H1 (cell line): ENCODE measurements around the gene DPYSL4. TPM values are rescaled to one million over a fixed set of nuclear protein-coding genes. Genes with fewer than 3 reads are reported as not detected.

ENCODE experiments used
- CTCF ChIP-seq, 3 experiments: IDR thresholded peaks; 1 replicate in 2 of 3; 2 replicates in 1 of 3; pipeline versions ENCODE4 v1.5.1 to v1.6.1; 2011; ENCODE audit warnings: low read length in 3 of 3, mild to moderate bottlenecking in 3 of 3, inconsistent platforms in 2 of 3, low read depth in 1 of 3, moderate library complexity in 1 of 3; ENCODE audit not compliant: insufficient read depth in 1 of 3; ENCODE audit errors: control extremely low read depth in 1 of 3
- E2F6 ChIP-seq: IDR thresholded peaks from 2 replicates; pipeline ENCODE4 v1.6.1; 2012; ENCODE audit warnings: inconsistent platforms
- EZH2 ChIP-seq: fragments of 200-600 bp; sonication (generic); IDR thresholded peaks from 2 replicates; pipeline ENCODE4 v1.7.1; 2012; ENCODE audit warnings: low read depth, mild to moderate bottlenecking, moderate library complexity, low read length, inconsistent platforms; ENCODE audit not compliant: severe bottlenecking
- NRF1 ChIP-seq: IDR thresholded peaks from 2 replicates; pipeline ENCODE4 v1.6.1; 2011; ENCODE audit warnings: mild to moderate bottlenecking, low read depth, low read length, improper control_type of control experiment
- RNF2 ChIP-seq: fragments of 200-900, 300-1000 bp; sonication (generic); IDR thresholded peaks from 2 replicates; pipeline ENCODE4 v1.7.1; 2016; ENCODE audit warnings: borderline replicate concordance, low read depth, mild to moderate bottlenecking, antibody characterized with exemption, low read length; ENCODE audit not compliant: poor library complexity, severe bottlenecking; ENCODE audit errors: missing control alignments
- TAF1 ChIP-seq: IDR thresholded peaks from 2 replicates; pipeline ENCODE4 v1.6.1; 2011; ENCODE audit warnings: mild to moderate bottlenecking, low read depth, low read length
- TAF7 ChIP-seq: optimal IDR thresholded peaks from 2 replicates; pipeline ENCODE3; 2011; ENCODE audit warnings: low read depth, mild to moderate bottlenecking, inconsistent platforms, low read length, moderate library complexity, borderline replicate concordance
- polyA plus RNA-seq, 7 experiments: library from polyadenylated mRNA; depleted of rRNA in 3 of 7; stranded (reverse) in 5 of 7; unstranded in 2 of 7; fragments of >200 nt in 5 of 7; fragments of 200-250 nt in 2 of 7; gene quantifications; 1 replicate in 5 of 7; 2 replicates in 1 of 7; 4 replicates in 1 of 7; pipeline versions ENCODE4 v1.2.1 to v1.2.3, GENCODE V29; 2011 to 2013; ENCODE audit warnings: missing spikeins in 2 of 7, mixed read lengths in 2 of 7
- total RNA-seq: library from RNA; stranded (reverse); fragmentation: NEBNext Ultra II Directional; extraction: Animal tissue kit (Norgen Biotek cat#: 25700); gene quantifications from 2 replicates; pipeline ENCODE4 v1.2.1, GENCODE V29; 2021

DPYSL4 gene
- total and polyA plus RNA-seq, 2 of the 8 experiments (the other 6 are each of a cell fraction or from before 2014, with no cell fraction given): 12.9 to 15.2 TPM

GRCh38 chr10:132206377-132206745 is 19.6 kb downstream of the DPYSL4 start (continued):
- TF ChIP-seq CTCF (IDR thresholded peaks at IDR 0.05; ENCODE audit: control extremely low read depth in 1 of 3, insufficient read depth in 1 of 3, low read depth in 1 of 3, low read length in 3 of 3) (no peak), TAF7 (no peak), E2F6 (no peak), RNF2 (no peak), EZH2 (no peak), NRF1 (no peak), TAF1 (no peak)
